Measurements from ENCODE around the gene MEX3B. TPM values are rescaled to one million over a fixed set of nuclear protein-coding genes. Genes with fewer than 3 reads are reported as not detected.

MEX3B gene
- total RNA-seq: 4.1 and 6.6 TPM in 2 replicates

GRCh38 chr15:82045892-82046665, at the start of gene MEX3B:
TSS of gene MEX3B (minus strand) at chr15:82046018. CDS start at chr15:82045705, 313 bp downstream.
- DNase-seq (ENCODE audit: low read depth in 2 of 2): peak; percentile 88 to 99

DNA sequence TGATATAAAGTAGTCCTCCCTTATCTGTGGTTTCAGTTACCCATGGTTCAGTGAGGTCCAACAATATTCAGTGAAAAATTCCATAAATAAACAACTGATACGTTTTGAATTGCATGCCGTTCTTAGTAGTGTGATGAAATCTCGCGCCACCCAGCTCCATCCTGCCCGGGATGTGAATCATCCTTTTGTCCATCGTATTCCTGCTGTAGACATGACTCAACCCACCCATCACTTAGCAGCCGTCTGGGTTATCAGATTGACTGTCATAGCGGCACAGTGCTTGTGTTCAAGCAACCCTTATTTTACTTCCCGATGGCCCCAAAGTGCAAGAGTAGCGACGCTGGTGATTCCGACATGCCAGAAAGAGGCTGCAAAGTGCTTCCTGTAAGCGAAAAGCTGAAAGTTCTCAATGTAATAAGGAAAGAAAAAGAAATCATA, 48.0 kb upstream of the MEX3B start:
- peak; percentile 53 to 95 for DNase-seq (ENCODE audit: low read depth in 2 of 2)

DNA sequence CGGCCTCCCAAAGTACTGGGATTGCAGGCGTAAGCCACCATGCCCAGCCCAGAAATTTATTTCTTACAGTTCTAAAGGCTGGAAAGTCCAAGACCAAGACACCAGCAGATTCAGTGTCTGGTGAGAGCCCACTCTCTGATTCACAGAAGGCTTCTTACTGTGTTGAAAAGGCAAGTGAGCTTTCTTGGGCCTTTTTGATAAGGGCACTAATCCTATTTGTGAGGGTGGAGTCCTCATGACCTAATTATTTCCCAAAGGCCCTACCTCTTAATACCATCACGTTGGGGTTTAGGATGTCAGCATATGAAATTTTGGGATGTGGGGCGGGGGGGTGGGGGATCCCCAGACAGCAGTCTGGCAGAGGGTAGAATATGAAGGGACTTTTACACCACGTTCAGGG, 47.5 kb upstream of the MEX3B start:
- no peak for DNase-seq (ENCODE audit: low read depth in 2 of 2)

GRCh38 chr15:82091636-82092140, 45.9 kb upstream of the MEX3B start:
- no peak for DNase-seq (ENCODE audit: low read depth in 2 of 2)

DNA sequence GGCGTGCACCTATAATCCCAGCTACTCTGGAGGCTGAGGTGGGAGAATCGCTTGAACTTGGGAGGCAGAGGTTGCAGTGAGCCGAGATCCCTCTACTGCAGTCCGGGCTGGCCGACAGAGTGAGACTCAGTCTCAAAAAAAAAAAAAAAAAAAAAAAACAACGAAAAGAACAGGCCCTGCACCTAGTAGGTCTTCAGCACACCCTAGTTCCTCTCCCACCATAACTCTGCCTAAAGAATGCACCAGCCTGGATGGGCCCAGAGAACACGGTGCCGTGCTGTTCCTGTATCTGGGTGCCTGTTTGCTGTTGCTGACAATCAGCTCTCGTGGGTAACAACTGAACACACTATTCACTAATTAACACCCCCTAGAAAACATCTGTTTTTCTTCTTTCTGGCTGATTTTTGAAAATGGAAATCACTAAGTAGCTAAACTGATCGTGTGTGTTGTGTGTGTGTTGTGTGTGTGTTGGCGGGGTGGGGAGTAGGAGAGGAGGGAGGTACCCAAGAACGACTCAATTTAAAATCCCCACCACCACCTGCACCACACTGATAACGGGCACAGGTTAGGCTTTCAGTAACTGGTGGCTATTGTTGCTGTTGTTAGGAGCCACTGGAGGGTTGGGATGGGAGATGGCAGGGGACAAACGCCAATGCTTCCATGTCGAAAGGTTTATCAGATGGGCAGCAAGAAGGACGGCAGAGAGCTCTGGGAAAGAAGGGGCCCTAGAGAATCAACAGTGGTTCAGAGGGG, 40.6 kb upstream of the MEX3B start:
- DNase-seq (ENCODE audit: low read depth in 2 of 2): no peak

DNA sequence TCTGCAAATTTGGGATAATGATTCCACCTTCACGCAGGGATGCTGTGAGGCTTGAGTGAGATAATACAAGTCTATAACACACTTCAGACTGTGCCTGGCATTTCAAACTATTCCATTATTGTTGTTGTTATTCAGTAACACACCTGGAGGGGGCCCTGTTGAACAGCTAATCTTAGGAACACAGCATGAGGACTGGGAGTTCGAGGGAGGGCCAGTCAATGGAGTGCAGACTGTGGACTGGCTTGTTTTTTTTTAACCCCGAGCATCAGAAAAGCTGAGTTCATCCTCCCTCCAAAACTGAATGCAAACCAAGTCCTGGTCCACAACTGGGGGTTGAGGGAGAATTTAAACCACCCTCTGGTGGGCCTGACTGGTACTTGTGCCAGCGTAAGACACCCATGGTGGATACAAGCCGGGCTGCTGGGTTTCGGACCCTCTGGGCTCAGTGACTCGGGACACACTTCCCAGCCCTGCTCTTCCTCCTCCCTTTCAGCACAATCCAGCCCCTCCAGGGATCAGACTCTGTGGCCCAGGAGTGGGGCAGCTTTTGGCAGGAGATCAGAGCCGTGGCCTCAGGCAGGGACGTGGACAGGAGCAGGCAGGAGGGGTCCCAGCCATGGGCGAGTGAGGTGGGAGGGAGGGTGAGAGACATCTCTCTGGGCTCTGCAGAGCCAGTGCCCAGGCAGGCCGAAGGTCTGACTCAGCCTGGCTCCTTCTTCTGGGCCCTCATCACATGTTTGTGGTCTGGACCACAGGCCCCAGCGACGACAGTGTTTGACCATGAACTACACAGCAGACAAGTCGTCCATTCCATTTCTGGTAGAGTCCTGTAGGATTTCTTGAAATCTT, 36.3 kb upstream of the MEX3B start:
- DNase-seq (ENCODE audit: low read depth in 2 of 2): peak in 1 of 2 donors; percentile 14

GRCh38 chr15:82080774-82081173, 35.0 kb upstream of the MEX3B start:
- no peak for DNase-seq (ENCODE audit: low read depth in 2 of 2)

- no peak for DNase-seq (ENCODE audit: low read depth in 2 of 2)
Measured at GRCh38 chr15:82079736-82080135, 33.9 kb upstream of the MEX3B start.

GRCh38 chr15:82074610-82075009, 28.8 kb upstream of the MEX3B start:
- no peak for DNase-seq (ENCODE audit: low read depth in 2 of 2)

DNA sequence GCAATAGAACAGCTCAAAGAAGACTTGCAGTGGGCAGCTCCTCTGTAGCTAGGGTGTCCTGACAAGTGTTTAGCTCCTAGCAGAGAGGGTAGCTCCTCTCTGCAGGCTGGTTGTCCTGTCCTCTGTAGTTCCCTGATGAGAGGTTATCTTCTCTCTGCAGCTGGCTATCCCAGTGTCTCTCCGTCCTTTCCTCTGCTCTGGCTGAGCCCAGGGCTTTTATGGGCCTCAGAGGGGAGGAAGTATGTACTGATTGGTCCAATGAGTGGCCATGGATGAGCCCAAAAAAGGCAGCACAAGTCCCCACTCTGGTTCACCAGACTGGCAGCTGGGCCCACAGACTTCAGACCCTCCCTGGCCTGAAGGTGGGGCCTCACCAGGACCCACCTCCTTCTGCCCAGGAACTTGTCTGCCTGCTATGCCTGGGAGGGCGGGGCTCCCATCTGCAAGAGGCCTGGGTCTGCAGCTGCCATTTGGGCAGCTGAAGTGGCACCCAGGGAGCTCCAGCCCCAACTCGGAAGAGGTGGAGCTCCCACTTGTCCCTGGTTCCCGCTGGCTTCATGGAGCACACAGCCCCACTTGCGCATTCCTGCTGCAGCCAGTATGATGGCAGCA, 27.2 kb upstream of the MEX3B start:
- DNase-seq (ENCODE audit: low read depth in 2 of 2): no peak

DNA sequence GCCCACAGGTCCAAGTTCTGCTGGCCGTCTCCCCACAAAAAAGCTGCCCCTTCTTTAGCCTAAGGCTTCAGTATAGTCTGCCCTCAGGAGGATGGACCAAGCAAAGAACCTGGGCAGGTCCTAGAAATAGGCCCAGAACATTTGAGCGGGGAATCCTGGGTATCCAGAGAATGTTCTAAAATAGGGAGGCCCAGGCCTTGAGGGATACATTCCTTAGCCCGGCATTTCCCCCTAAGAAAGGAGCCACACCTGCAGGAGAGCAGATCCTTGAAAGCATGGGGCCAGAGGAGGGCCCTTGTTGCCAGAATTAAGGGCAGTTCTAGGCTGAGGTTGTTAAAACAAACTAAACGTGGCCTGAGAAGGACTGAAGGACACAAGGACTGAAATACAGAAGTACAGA, 20.6 kb upstream of the MEX3B start:
- no peak for DNase-seq (ENCODE audit: low read depth in 2 of 2)

GRCh38 chr15:82064824-82065223, 19.0 kb upstream of the MEX3B start:
- peak in 1 of 2 donors; percentile 38 for DNase-seq (ENCODE audit: low read depth in 2 of 2)

GRCh38 chr15:82062479-82063454, 16.9 kb upstream of the MEX3B start:
- DNase-seq (ENCODE audit: low read depth in 2 of 2): no peak

DNA sequence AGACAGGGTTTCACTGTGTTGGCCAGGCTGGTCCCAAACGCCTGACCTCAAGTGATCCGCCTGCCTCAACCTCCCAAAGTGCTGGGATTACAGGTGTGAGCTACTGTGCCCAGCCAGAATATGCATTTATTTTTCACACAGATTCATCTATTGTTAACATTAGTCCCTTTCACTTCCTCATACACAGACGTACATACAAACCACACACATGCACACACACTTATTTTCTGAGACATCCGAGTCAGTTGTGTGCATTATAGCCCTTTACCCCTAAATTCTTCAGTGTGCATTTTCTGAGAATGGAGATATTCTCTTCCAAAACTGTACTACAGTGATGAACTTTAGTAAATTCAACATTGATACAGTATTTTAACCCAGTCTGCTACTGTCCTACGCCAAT, 15.0 kb upstream of the MEX3B start:
- no peak for DNase-seq (ENCODE audit: low read depth in 2 of 2)

DNA sequence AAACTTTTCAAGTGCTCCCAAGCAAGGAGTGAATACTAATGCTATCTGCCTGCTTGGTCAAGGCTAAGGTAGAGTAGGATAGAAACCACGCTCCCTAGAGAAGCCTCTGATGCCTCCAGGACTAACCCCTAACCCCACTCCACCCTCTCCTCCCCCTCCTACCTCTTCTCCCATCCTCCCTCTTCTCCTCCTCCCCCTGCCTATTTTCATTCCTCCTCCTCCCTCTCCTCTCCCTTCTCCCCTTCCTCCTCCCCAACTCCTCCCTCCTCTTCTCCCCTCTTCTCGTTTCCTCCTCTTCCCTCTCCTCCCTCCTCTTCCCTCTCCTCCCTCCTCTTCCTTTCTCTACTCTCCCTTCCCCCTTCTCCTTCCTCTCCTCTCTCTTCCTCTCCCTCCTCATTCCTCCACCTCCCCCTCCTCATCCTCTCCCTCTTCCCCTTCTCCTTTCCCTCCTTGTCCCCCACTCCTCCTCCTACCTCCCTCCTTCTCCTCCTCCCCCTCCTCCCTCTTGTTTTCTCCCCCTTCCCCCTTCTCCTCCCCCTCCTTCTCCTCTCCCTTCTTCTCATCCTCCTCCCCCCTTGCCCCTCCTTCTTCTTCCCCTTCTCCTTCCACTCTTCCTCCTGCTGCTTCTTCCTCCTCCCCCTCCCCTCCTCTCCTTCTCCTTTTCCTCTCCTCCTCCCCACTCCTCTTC, 12.8 kb upstream of the MEX3B start:
- no peak for DNase-seq (ENCODE audit: low read depth in 2 of 2)

DNA sequence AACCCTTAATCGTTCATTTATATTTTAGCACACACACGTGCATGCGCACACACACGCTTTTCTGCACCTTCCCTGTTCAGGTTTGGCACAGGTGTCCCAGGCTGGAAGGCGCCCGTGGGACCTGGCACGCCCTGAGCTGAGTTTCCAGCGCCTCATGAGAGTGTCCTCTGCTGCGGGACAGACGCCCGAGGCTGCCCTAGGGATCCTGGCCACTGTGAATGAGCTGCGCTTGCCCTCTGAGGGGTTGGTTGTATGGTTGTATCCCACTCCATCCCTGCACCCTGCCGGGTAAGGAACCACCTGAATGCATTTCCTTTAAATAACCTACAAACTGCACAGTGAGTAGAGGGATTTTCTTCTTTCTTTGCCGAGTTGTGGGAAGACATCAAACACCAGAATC, 12.2 kb upstream of the MEX3B start:
- no peak for DNase-seq (ENCODE audit: low read depth in 2 of 2)

GRCh38 chr15:82056958-82057823, 11.4 kb upstream of the MEX3B start:
- no peak for DNase-seq (ENCODE audit: low read depth in 2 of 2)

DNA sequence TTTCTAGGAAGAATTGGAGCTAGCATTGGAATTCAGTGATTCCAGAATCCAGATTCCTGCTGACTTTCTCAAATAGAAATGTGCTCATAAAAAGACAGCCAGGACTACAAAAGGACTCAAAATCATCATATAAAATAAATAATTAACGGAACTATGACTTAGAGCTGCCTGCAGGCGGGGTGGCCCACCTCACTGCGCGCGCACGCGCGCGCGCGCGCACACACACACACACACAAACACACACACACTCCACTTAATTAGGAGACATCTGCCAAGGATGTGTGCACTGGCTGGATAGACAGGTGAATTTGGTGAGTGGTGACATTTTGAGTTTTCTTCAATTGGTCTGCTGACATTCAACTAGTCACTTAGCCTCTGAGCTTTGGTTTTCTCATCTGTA, 6.9 kb upstream of the MEX3B start:
- no peak for DNase-seq (ENCODE audit: low read depth in 2 of 2)
